T-cell (primary cell): ENCODE measurements around the gene CNTNAP2. TPM values are rescaled to one million over a fixed set of nuclear protein-coding genes. Genes with fewer than 3 reads are reported as not detected.

Source experiments
- ATAC-seq, 4 experiments: fragments of 200-7000 bp in 3 of 4; fragments of 150-1000 bp in 1 of 4; cut with Tn5 transposase; replicated peaks in 1 of 4; 1 replicate in 3 of 4; 2 replicates in 1 of 4; pipeline ENCODE4 v1.10.0; 2021; ENCODE audit warnings: moderate library complexity in 3 of 4, mild to moderate bottlenecking in 2 of 4, moderate number of reproducible peaks in 1 of 4
- CTCF ChIA-PET, 2 donors: fragments of 300-600 bp; sonication (Branson Sonifier 250); formaldehyde crosslinking; loops; one replicate each; lab custom pipeline; 2022; ENCODE audit warnings: antibody characterized with exemption in 2 of 2; lab: Charles Lee
- POLR2A ChIA-PET, 2 donors: fragments of 300-600 bp; sonication (Branson Sonifier 250); formaldehyde crosslinking; loops; one replicate each; lab custom pipeline; 2022; ENCODE audit warnings: antibody characterized with exemption in 2 of 2; lab: Charles Lee
- DNase-seq, 35 experiments: peaks; one replicate each; pipeline versions ENCODE4 v3.0.0 to v3.0.0-alpha.2; 2013 to 2023
- H3K27ac ChIP-seq: one replicate; pipeline ENCODE4 v1.5.1; 2013; ENCODE audit warnings: low read length
- H3K27me3 ChIP-seq, 2 experiments: replicated peaks in 1 of 2; 1 replicate in 1 of 2; 2 replicates in 1 of 2; pipeline versions ENCODE4 v1.6.1 to v1.7.0; 2013; ENCODE audit warnings: low read length in 1 of 2, mixed read lengths in 1 of 2; ENCODE audit not compliant: control insufficient read depth in 2 of 2, insufficient read depth in 2 of 2; ENCODE audit errors: extremely low read depth in 1 of 2
- H3K36me3 ChIP-seq, 2 donors: 1 replicate in 1 of 2; 2 replicates in 1 of 2; pipeline versions ENCODE4 v1.6.1 to v1.7.0; 2013; ENCODE audit warnings: low read length in 1 of 2; ENCODE audit not compliant: control insufficient read depth in 2 of 2, insufficient read depth in 1 of 2; ENCODE audit errors: extremely low read depth in 1 of 2
- H3K4me1 ChIP-seq, 2 experiments: 1 replicate in 1 of 2; 2 replicates in 1 of 2; pipeline versions ENCODE4 v1.6.1 to v1.7.0; 2013; ENCODE audit warnings: low read length in 2 of 2, mixed read lengths in 1 of 2; ENCODE audit not compliant: insufficient read depth in 2 of 2, control insufficient read depth in 1 of 2; ENCODE audit errors: extremely low read depth in 1 of 2
- H3K4me3 ChIP-seq, 2 donors: 1 replicate in 1 of 2; 2 replicates in 1 of 2; pipeline versions ENCODE4 v1.5.1 to v1.7.0; 2013; ENCODE audit warnings: mild to moderate bottlenecking in 2 of 2, low read length in 1 of 2, moderate library complexity in 1 of 2; ENCODE audit not compliant: control insufficient read depth in 1 of 2; ENCODE audit errors: extremely low read depth in 1 of 2
- H3K9me3 ChIP-seq: 2 replicates; pipeline ENCODE4 v1.7.0; 2013
- H3K27ac Mint-ChIP-seq, 2 donors: one replicate each; pipeline ENCODE4 v1.8.0; 2020 to 2021; ENCODE audit warnings: mild to moderate bottlenecking in 2 of 2, mixed read lengths in 2 of 2
- H3K27me3 Mint-ChIP-seq, 2 donors: one replicate each; pipeline ENCODE4 v1.8.0; 2021 to 2022; ENCODE audit warnings: mixed read lengths in 2 of 2
- H3K36me3 Mint-ChIP-seq: one replicate; pipeline ENCODE4 v1.8.0; 2021; ENCODE audit warnings: mixed read lengths
- H3K4me1 Mint-ChIP-seq, 3 donors: one replicate each; pipeline ENCODE4 v1.8.0; 2020 to 2022; ENCODE audit warnings: mixed read lengths in 3 of 3, mild to moderate bottlenecking in 1 of 3
- H3K4me3 Mint-ChIP-seq, 3 donors: one replicate each; pipeline ENCODE4 v1.8.0; 2020 to 2022; ENCODE audit warnings: mild to moderate bottlenecking in 3 of 3, mixed read lengths in 3 of 3, moderate library complexity in 3 of 3
- H3K9me3 Mint-ChIP-seq, 3 donors: one replicate each; pipeline ENCODE4 v1.8.0; 2020 to 2022; ENCODE audit warnings: mixed read lengths in 3 of 3
- WGBS: methylation state at CpG from one replicate; pipeline ENCODE4 v1.1.5; 2013; ENCODE audit warnings: missing lambda C conversion rate; ENCODE audit not compliant: insufficient coverage; 5-methylcytosine and 5-hydroxymethylcytosine counted together
- total RNA-seq, 35 experiments: library from RNA in 6 of 35; stranded (reverse) in 6 of 35; fragments of 120-200 nt in 1 of 35; gene quantifications; one replicate each; pipeline versions ENCODE4 v1.2.1 to v1.2.4 and lab custom pipeline; 2013 to 2026

CNTNAP2 gene
- total RNA-seq, 5 donors from 2014 or later (not counting 1 experiment from before 2014, with no cell fraction given) = 0.15 to 0.72 (median 0.21) TPM

DNA sequence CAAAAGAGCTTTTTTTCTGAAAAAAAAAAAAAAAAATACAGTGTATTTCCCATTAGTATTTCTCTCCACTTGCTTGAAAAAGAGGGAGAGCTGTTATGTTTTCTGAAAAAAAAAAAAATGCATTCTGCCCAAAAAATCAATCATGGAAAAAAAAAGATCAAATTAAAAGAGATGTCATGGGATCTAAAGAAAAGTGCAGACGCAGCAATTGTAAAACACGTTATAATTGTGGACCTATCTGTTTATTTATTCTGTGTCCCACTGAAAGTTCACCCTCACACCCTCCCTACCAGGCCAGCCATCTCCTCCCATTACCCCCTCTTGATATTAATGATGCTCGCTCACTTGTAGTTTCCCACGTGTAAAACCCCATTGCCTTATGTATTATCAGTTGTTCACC, 1800.0 kb downstream of the CNTNAP2 start:
- no peak overlapping the region for H3K27ac ChIP-seq
- no peaks in the 10 kb centered on the region for H3K4me1 Mint-ChIP-seq
- H3K4me3 ChIP-seq = no peak overlapping the region
- no peak for ATAC-seq
- no peaks in the 10 kb centered on the region for H3K9me3 ChIP-seq
- peaks cover 0 to 5% (median 0%) of the 10 kb centered on the region in 3 donors for H3K9me3 Mint-ChIP-seq
- H3K27me3 ChIP-seq = no peaks in the 10 kb centered on the region
- CTCF ChIA-PET = no interaction called here
- no peak overlapping the region for H3K27ac Mint-ChIP-seq
- no peaks in the 10 kb centered on the region for H3K36me3 Mint-ChIP-seq
- no peak for DNase-seq
- H3K27me3 Mint-ChIP-seq = no peaks in the 10 kb centered on the region
- no peaks in the 10 kb centered on the region for H3K4me1 ChIP-seq
- no peaks in the 10 kb centered on the region for H3K36me3 ChIP-seq
- WGBS = 72% methylated on average over 4 of the region's 4 CpGs
- H3K4me3 Mint-ChIP-seq = no peak overlapping the region
- POLR2A ChIA-PET = no interaction called here

DNA sequence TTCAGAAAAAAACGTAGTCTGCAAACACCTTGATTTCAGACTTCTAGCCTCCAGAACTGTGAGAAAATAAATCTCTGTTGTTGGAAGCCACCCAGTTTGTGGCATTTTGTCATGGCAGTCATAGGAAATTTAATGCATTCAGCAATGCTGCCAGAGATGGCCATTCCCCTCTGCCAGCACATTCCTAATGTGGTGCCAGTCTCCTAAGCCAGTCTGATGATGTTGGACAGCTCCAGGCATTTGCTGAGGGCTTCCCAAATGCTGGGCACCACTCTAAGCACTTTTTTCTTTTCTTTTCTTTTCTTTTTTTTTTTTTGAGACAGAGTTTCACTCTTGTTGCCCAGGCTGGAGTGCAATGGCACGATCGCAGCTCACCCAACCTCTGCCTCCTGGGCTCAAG, 1807.2 kb downstream of the CNTNAP2 start:
- Mint-ChIP-seq H3K4me3 (no peak overlapping the region), H3K9me3 (peaks cover 3 to 5% (median 4%) of the 10 kb centered on the region in 3 donors), H3K4me1 (no peaks in the 10 kb centered on the region), H3K36me3 (no peaks in the 10 kb centered on the region), H3K27ac (no peak overlapping the region), H3K27me3 (no peaks in the 10 kb centered on the region)
- POLR2A ChIA-PET = no interaction called here
- H3K4me1 ChIP-seq = no peaks in the 10 kb centered on the region
- CTCF ChIA-PET = no interaction called here
- no peak overlapping the region for H3K27ac ChIP-seq
- no peaks in the 10 kb centered on the region for H3K27me3 ChIP-seq
- WGBS = no CpG with 5 or more reads among the region's 3 CpGs
- H3K4me3 ChIP-seq = no peak overlapping the region
- no peaks in the 10 kb centered on the region for H3K9me3 ChIP-seq
- DNase-seq (no peak), ATAC-seq (no peak)
- no peaks in the 10 kb centered on the region for H3K36me3 ChIP-seq

DNA sequence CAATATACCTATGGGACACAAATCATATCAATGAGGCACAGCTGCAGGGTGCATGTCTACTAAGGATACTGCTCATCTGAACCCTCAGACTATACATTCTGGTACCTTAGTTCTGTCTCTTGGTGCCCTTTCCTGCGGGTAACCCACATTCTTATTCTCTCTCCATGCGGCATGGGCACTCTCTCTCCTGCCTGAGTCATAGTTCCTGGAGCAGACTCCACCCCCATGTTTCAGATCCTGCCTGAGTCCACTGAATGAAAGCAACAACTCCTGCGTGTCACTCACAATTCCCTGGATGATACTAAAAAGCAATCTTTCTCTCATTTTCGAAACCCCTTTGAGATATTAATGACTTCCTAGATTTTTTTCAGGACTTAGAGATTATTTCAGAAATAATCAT, 1820.8 kb downstream of the CNTNAP2 start:
- Mint-ChIP-seq H3K36me3 (no peaks in the 10 kb centered on the region), H3K9me3 (peaks cover 7 to 12% (median 8%) of the 10 kb centered on the region in 3 donors), H3K27ac (no peak overlapping the region), H3K4me3 (no peak overlapping the region), H3K4me1 (no peaks in the 10 kb centered on the region), H3K27me3 (no peaks in the 10 kb centered on the region)
- no peak for ATAC-seq
- DNase-seq = no peak
- H3K27me3 ChIP-seq = no peaks in the 10 kb centered on the region
- no peaks in the 10 kb centered on the region for H3K36me3 ChIP-seq
- no peaks in the 10 kb centered on the region for H3K4me1 ChIP-seq
- no peak overlapping the region for H3K27ac ChIP-seq
- no peaks in the 10 kb centered on the region for H3K9me3 ChIP-seq
- ChIA-PET POLR2A (no interaction called here), CTCF (no interaction called here)
- 78% methylated on average over 2 of the region's 4 CpGs for WGBS
- no peak overlapping the region for H3K4me3 ChIP-seq

DNA sequence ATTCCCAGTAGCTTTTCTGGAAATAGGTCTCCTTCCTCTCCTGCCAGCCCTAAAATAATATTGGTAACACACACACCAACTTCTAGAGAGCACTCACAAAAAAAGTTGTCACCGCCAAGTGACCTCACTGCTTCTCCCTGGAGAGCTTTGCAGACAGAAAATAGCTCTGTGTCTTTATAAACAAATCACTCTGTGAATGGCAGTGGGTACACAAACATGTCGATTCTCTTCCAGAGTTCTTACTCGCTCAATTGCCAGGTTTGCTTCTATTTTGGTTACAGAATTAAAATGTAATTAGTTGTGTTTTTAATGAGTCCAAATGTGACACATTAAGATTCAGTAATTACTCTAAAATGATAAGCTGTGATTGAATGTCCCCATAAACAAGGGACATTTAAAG, 1824.8 kb downstream of the CNTNAP2 start:
- Histone ChIP-seq H3K4me1 (no peaks in the 10 kb centered on the region), H3K4me3 (no peak overlapping the region), H3K36me3 (no peaks in the 10 kb centered on the region), H3K9me3 (no peaks in the 10 kb centered on the region), H3K27me3 (no peaks in the 10 kb centered on the region), H3K27ac (no peak overlapping the region)
- Mint-ChIP-seq H3K36me3 (no peaks in the 10 kb centered on the region), H3K4me3 (no peak overlapping the region), H3K27ac (no peak overlapping the region), H3K4me1 (no peaks in the 10 kb centered on the region), H3K9me3 (peaks cover 0 to 7% (median 4%) of the 10 kb centered on the region in 3 donors), H3K27me3 (no peaks in the 10 kb centered on the region)
- POLR2A ChIA-PET = no interaction called here
- CTCF ChIA-PET = no interaction called here
- no peak for ATAC-seq
- WGBS = 83% methylated on average over 1 of the region's 3 CpGs
- DNase-seq = no peak

DNA sequence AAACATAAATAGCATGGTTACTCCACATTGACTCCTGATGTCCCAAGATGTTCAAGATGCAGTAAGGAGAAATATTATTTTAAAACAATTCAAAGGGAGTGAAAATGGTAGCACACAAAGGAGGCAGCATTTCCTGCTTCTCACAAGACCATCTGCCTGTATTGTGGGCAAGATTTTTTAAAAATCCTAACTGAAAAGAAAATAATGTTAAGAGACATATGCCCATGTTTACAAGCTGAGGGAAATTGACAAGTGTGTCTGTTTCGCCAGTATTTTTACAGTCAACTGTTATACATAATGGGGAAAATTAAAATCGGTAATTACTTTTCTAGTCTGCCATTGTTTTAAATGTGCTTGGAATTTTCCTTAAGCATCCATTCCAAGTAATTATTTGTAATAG, 1827.7 kb downstream of the CNTNAP2 start:
- no peak overlapping the region for H3K4me3 Mint-ChIP-seq
- ATAC-seq (no peak), DNase-seq (no peak)
- H3K4me1 ChIP-seq = no peaks in the 10 kb centered on the region
- POLR2A ChIA-PET = no interaction called here
- H3K27me3 Mint-ChIP-seq = no peaks in the 10 kb centered on the region
- H3K9me3 Mint-ChIP-seq = peaks cover 0 to 5% (median 4%) of the 10 kb centered on the region in 3 donors
- CTCF ChIA-PET = no interaction called here
- no peak overlapping the region for H3K27ac Mint-ChIP-seq
- no CpG with 5 or more reads among the region's 2 CpGs for WGBS
- no peak overlapping the region for H3K27ac ChIP-seq
- H3K4me3 ChIP-seq = no peak overlapping the region
- no peaks in the 10 kb centered on the region for H3K36me3 Mint-ChIP-seq
- no peaks in the 10 kb centered on the region for H3K4me1 Mint-ChIP-seq
- H3K9me3 ChIP-seq = no peaks in the 10 kb centered on the region
- no peaks in the 10 kb centered on the region for H3K36me3 ChIP-seq
- no peaks in the 10 kb centered on the region for H3K27me3 ChIP-seq

DNA sequence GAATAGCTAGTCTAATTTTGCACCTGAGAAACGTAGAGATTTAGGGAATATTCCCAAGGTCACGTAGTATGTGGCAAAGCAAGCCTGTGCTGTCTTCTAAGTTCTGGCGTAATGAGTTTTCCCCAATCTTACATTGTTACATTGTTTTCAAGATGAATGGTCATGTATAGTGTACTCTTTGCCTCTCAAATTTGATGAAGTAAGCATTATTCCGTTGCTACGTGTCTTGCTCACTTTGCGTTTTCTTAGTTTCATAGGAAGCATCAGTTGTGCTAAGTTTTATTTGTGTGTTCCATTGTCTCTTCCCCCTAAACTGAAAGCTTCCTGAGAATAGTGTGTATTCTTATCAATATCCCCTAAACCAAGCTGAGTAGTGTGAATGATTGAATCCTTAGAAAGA, 1836.3 kb downstream of the CNTNAP2 start:
- no peaks in the 10 kb centered on the region for H3K4me1 Mint-ChIP-seq
- peaks cover 0 to 4% of the 10 kb centered on the region in 2 donors for H3K27me3 Mint-ChIP-seq
- H3K4me3 ChIP-seq = no peak overlapping the region
- H3K9me3 ChIP-seq = no peaks in the 10 kb centered on the region
- no peak overlapping the region for H3K4me3 Mint-ChIP-seq
- H3K36me3 ChIP-seq = no peaks in the 10 kb centered on the region
- no peaks in the 10 kb centered on the region for H3K4me1 ChIP-seq
- H3K27me3 ChIP-seq = no peaks in the 10 kb centered on the region
- no peak overlapping the region for H3K27ac ChIP-seq
- no CpG with 5 or more reads among the region's 6 CpGs for WGBS
- no peak for ATAC-seq
- no peak overlapping the region for H3K27ac Mint-ChIP-seq
- CTCF ChIA-PET = no interaction called here
- POLR2A ChIA-PET = interaction anchor here in 1 of 2 donors (0.5 kb wide), 1 partner anchor 32 kb away, joined by 5 read pairs; no protein-coding TSS in a partner anchor
- no peak for DNase-seq
- H3K36me3 Mint-ChIP-seq = no peaks in the 10 kb centered on the region
- H3K9me3 Mint-ChIP-seq = peaks cover 2 to 19% (median 18%) of the 10 kb centered on the region in 3 donors

DNA sequence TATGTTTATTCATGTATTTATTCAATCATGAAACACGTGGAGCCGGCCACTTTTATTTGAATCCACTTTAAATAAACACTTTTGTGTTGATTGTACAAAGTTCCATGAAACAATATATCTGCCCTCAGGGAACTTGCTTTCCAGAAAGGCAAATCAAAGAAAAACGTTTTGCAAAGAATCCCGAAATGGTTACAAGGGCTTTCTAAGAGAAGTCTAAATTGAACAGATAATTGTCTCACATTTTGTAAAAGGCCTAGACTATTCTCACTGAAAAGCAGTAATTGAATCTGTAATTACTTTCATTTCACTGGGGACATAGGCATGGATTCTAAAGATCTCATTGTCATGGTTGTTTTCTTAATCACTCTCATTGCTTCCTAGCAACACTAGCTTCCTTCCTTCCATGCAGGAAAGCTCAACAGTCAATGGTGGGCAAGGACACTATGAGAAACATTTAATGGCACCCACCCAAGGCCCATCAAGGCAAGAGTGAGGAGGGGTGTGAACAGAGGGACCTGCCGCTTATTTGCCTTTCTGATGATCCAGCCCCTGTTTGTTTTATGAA, 1851.5 kb downstream of the CNTNAP2 start:
- CTCF ChIA-PET = no interaction called here
- no peak for ATAC-seq

More for the DNA sequence above, 1851.5 kb downstream of the CNTNAP2 start:
- Histone ChIP-seq H3K9me3 (no peaks in the 10 kb centered on the region), H3K4me1 (no peaks in the 10 kb centered on the region), H3K27ac (no peak overlapping the region), H3K27me3 (no peaks in the 10 kb centered on the region), H3K4me3 (no peak overlapping the region), H3K36me3 (no peaks in the 10 kb centered on the region)
- Mint-ChIP-seq H3K4me3 (no peak overlapping the region), H3K4me1 (no peaks in the 10 kb centered on the region), H3K27ac (no peak overlapping the region), H3K36me3 (no peaks in the 10 kb centered on the region), H3K9me3 (peaks cover 0 to 5% (median 3%) of the 10 kb centered on the region in 3 donors), H3K27me3 (no peaks in the 10 kb centered on the region)
- DNase-seq = no peak
- POLR2A ChIA-PET = no interaction called here
- WGBS = no CpG with 5 or more reads among the region's 5 CpGs
